NCI-H446 (cell line): ENCODE measurements around the gene HEG1.
"Not testable (repeated sequence)": the region's sequence is repeated elsewhere in the genome, so short reads cannot be mapped to it uniquely, and the experiment has no call there.

Experiments
- DNase-seq, 2 experiments: peaks; one replicate each; lab custom pipeline; 2025; lab: John Stamatoyannopoulos, UW

The HEG1 gene

DNA sequence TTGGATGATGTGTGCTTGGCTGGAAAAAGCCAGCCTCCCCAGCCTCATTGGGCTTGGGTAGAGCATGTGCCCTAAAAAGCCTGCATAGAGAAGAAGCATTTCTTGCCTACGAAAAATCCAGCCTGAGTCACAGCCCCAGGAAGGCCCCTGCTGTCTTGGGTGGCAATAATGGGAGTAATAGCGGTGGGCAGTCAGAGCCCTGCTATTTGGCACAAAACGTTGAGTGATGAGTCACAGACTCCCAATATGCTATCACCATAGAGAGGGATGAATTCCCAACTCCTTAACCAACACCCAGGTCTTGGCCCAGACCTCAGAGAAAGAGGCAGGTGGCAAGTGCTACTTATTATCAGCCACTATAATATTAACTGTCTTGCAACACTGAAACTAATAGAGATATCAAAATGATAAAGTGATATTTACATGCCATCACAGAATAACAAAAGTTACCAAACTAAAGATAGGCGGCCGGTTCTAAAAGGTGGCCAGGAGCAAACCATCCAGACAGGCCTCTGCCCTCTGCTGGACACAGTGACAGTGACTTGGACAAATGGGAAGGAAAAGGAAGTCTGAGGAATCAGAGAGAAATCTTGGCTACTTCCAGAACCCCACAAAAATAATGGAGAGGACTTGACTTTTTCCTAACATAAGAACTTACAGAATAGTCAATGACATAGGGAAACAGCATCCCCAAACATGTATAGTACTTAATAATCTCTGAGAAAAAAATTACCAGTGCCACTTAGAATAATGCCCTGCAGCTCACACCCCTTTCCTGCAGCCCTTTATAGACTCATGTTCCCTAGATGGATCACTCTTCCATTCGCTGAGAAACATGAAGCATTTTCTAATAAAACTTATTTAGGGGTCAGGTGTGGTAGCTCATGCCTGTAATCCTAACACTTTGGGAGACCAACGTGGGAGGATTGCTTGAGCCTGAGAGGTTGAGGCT lies 69.3 kb downstream of the HEG1 start:
- peak; percentile 32 to 86 for DNase-seq

DNA sequence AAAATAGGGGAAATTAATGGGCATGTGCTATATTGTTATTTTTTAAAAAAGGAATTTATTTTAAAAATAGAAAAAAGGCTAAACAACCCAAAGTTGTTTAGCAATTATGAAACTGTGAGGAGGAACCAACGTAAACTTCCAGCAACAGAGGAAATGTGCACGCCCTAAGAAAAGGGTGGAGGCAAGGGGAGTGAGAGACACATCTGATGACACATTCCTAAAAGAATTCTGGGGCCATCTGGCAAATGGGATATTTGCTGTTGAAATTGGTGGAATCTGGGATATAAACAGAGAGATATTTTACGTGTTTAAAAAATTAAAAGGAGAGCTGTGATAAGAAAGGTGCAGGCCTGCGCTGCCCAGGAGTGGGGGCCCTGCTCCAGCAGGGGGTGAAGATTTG lies 70.4 kb downstream of the HEG1 start:
- peak; percentile 45 to 78 for DNase-seq

DNA sequence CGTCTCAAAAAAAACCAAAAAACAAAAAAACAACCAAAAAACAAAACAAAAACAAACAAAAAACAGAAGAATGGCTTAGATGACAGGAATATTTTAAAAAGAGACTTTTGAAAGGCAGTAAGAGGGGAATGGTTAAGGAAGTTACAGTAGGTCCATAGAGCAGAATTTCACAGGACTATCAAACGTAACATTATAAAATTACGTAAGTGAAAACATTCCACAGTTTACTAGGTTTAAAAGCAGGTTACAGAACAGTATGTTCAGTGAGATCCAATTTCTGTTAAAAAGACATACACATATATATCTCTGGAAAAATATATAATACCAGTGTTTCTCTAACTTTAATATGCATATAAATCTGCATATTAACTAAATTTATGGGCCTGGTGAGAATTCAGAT lies 71.0 kb downstream of the HEG1 start:
- DNase-seq = no peak

DNA sequence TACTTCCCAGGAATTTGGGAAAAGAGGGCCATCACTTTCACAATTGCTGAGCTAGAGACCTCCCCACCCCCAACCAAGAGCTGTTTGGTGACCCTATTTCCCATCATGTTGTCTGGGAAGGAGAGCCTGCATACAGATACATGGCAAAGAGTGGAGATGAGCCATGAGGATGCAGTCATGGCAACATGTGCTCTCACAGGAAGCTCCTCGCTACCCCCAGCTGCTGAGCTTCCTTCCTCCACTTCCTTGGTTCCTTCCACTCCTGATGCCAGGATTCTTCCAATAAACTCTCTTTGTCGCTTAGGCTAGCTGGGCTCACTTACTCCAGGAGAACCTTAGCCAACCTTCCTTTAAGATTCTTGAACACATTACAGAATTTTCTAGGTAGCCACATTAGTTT lies 72.9 kb downstream of the HEG1 start:
- DNase-seq = no peak

- no peak for DNase-seq
Measured at GRCh38 chr3:124981472-124981871, 74.3 kb downstream of the HEG1 start.

DNA sequence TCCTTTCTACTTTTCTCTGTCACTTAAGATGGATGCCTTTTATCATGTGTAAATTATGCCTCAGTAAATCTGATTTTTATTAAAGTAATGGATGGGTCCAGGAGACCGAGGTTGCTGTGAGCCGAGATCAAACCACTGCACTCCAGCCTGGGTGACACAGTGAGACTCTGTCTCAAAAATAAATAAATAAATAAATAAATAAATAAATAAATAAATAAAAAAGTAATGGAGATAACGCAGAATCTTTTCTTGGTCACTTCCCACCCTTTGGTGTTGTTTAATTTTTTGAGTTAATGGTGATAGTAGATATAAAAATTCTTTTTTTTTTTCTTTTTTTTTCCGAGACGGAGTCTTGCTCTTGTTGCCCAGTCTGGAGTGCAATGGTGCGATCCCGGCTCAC lies 77.2 kb downstream of the HEG1 start:
- DNase-seq = no peak

- DNase-seq = no peak
Measured at GRCh38 chr3:124976383-124976782, 79.4 kb downstream of the HEG1 start.

- DNase-seq = no peak
Measured at GRCh38 chr3:124974691-124975090, 81.1 kb downstream of the HEG1 start.

DNA sequence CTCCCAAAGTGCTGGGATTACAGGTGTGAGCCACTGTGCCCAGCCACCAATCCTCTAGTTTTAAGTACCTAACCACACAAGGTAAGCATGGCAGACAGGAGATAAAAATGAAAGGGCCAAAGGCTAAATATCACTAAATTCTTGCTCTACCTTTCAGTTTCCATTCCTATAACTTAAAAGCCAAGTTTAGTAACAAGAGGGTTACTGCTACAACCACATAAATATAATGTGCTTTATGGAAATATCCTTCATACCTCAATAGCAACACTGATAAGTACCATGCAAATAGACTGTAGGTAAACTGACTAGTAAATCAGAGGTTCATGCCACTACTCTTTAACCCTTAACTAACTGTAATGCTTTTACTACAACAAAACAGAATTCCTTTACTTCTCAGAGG lies 82.5 kb downstream of the HEG1 start:
- no peak for DNase-seq

DNA sequence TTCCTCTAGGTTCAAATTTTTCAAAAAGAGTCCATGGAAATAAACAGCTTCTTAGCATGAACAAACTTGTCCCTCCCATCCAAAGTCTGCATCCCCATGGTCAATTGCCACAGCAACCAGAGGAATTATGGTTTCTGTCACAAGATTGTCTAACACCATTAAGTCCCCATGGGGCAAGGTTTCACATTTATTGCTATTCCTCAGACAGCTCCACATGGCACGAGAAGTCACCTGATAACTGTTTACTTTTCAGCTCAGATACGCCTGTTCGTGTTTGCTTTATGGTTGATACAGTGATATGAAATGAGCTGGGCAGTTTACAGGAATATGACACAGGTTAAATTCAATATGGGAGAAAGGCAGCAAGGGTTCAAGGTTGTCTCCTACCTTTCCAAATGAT lies 83.3 kb downstream of the HEG1 start:
- DNase-seq = no peak

DNA sequence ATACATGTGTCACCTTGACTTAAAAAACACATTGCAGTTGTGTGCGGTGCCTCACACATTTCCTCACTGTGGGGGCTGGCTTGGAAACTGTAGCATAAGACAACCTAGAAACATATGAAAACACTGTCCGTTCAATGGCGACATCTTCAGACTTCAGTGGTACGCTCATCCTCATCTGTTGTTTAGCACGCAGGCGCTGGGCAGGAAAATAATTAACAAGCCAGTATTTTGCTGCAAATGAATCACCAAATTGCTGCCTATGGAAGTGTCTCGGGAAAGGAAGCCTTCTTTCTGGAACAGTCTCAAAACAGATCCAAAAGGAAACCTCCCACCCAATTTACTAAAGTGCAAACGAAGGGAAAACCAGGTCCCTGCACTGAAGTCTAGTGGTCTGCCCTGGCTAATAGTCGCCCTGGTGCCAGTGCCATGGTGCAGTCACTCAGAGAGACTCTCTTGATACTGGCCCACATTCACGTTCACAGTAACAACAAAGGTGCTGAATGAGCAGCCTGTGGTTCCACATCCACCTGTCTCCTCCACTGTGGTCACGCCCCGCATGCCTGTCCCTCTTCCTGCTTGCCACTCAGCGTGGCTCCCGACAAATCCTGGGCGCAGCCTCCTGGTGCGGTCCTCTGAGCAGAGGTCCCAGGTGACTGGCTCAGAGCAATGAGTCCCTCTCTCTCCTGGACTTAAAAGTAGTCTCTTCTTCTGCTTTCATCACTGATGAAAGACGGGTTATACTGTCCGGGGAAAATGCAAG lies 85.7 kb downstream of the HEG1 start:
- no peak for DNase-seq

GRCh38 chr3:124969190-124969589 lies 86.6 kb downstream of the HEG1 start:
- DNase-seq = no peak

- no peak for DNase-seq
Measured at GRCh38 chr3:124967964-124968363, 87.8 kb downstream of the HEG1 start.

DNA sequence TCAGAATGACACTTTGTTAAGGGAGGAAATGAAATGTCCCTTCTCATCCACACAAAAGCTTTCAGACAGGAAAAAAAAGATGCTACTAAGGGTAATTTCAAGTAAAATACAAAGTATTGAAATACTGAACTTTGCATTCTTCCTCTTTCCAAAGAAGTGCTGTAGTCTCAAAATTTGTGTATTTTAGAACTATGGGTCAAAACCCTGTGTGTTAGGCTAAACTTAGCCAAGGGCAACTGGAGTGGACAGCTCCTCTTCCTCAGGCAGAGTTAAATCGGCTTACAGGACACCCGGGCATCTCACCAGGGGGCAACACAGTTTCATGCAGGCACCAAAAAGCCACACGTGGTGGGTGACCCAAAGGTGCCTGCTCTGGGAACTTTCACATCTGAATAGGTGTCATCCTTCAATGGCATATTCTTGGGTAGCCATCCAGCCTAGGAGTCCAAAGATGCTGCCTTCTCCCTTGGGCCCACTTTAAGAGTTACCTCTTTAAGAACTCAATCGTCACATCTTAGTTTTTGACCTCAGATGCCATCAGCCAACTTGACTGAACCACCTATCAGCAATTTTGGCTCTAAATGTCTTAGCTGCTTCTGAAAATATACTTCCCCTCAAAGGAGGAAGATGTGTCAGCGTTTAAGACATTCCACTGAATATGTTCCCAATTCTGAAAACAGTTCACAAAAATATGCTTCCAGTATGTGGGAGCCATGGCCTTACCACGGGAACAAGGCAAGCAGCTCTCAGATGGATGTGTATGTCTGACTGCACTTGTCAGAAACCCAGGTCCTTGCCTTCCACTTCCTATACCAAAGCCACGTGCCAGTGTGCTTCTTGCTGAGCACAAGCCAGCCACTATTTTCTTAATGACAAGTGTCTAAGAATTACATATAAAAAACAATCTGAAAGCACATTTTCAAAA lies 89.0 kb downstream of the HEG1 start:
- no peak for DNase-seq

DNA sequence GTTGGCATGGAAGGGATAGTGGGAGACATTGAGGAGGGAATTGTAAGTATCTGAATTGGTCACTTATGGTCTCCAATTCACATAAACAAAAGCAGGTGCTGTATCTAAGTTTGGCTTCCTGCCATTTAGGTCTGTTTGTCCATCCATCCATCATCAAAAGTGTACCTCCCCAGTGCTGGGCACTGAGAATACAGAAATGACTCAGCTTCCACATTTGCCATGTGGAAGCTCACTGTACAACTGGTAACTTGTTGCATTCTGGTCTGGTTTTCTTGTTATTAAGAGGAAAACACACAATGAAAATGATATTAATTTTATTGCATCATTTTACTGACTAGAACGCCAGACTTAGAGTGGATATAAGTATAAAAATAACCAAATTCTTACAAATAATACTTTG lies 90.4 kb downstream of the HEG1 start:
- DNase-seq = no peak

- DNase-seq = no peak
Measured at GRCh38 chr3:124964387-124964786, 91.4 kb downstream of the HEG1 start.

DNA sequence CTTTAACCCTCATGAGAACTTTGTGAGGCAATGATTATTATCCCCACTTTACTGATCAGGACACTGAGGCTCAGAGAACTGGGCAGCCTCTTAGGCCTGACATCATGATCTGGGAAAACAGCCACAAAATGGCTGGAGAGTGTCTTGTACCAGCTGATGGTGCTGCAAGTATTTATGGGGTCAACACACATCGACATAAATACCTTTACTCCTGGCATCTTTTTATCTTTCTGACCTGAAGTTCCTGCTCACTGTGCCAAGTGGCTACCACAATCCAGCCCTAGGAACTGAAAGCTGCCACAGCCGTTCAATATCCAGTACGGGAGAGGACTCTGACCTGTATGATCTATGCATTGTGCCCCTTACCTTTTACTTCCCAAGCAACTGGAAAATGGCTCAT lies 92.0 kb downstream of the HEG1 start:
- no peak for DNase-seq

GRCh38 chr3:124962403-124962940 lies 93.3 kb downstream of the HEG1 start:
- no peak for DNase-seq

DNA sequence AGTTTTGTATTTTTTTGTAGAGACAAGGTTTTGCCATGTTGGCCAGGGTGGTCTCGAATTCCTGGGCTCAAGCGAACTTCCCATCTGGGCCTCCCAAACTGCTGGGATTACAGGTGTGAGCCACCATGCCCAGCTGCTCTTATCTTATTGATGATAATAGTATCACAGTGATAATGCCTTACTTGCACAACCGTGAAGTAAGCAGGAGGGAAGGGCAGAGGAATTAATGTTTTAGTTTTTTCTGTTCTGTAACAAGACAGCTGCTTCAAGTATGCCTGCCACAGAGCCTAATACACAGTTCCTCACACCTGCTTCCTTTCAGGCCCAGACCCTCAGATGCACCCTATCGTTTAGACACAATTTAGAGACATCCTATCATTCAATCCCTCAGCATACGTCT lies 95.1 kb downstream of the HEG1 start:
- DNase-seq = no peak

GRCh38 chr3:124960105-124960504 lies 95.7 kb downstream of the HEG1 start:
- DNase-seq = no peak

GRCh38 chr3:124957951-124958350 lies 97.8 kb downstream of the HEG1 start:
- DNase-seq = not testable (repeated sequence)
